ENCODE results near the gene B4GALNT1. TPM values are rescaled to one million over a fixed set of nuclear protein-coding genes. Genes with fewer than 3 reads are reported as not detected.

The B4GALNT1 gene
- total and polyA plus RNA-seq, 9 of the 15 experiments (the other 6 are each of a cell fraction or from before 2014, with no cell fraction given): 1.0 to 32.2 (median 9.8) TPM

DNA sequence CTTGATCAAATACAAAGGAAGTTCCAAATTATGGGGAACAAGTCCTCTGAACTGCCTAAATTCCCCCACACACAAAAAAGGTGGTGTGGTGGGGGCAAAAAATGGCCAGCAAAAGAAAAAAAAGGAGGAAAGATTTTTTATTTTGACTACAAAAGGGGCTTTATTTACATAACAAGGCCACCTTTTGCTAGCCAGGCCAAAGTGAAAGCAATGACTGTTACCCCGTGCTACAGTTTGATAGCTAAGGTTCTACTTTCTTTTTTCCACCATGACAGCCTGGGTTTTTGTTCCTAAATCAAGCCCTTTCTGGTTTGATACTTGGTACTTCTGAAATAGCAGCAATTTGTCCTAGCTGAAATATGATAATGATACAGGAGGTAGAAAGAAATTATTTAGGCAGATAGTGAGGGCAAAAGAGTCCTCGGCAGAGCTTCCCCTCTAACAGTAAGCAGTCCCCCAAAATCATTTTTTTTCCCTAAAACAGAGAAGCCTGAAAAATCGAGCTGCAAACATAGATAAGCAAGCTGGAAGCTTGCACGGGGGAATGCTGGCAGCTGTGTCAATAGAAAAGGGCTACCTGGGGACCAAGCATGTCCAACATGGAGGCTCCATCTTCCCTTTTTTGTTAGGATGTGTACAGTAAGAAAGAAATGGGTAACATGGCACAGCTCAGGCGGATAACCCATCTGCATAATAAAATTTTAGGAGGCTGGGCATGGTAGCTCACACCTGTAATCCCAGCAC is 8.9 kb upstream of the B4GALNT1 start (continued):
- TF ChIP-seq ZNF318 (IDR thresholded peaks at IDR 0.05; ENCODE audit: borderline replicate concordance in 1 of 2, low read depth in 1 of 2) (no peak), TAL1 (IDR thresholded peaks at IDR 0.05) (peak; percentile 50), ZBTB7A (IDR thresholded peaks at IDR 0.05; ENCODE audit: borderline replicate concordance, control insufficient read depth, low read depth, low read length) (no peak), HCFC1 (IDR thresholded peaks at IDR 0.05; ENCODE audit: low read depth, low read length) (no peak), CREB1 (IDR thresholded peaks at IDR 0.05) (no peak), CREB1 (CRISPR knock-in tag; IDR thresholded peaks at IDR 0.05) (no peak), ZBTB5 (IDR thresholded peaks at IDR 0.05) (no peak), POLR3G (IDR thresholded peaks at IDR 0.05; ENCODE audit: extremely low read depth, insufficient read length, insufficient replicate concordance) (no peak)
